GM19238 (cell line): ENCODE data around the gene CBLN4.

ENCODE experiments used
- DNase-seq: peaks from one replicate; pipeline ENCODE4 v3.0.0; 2011; ENCODE audit warnings: low spot score; ENCODE audit not compliant: insufficient read length

The CBLN4 gene

GRCh38 chr20:55947701-55948100, 57.6 kb downstream of the CBLN4 start:
- DNase-seq: no peak
